H1 (cell line): ENCODE measurements around the gene PPARGC1A. TPM values are rescaled to one million over a fixed set of nuclear protein-coding genes. Genes with fewer than 3 reads are reported as not detected.

Experiments used
- CTCF ChIA-PET: fragments of 300-600 bp; sonication (Branson Sonifier 250); formaldehyde crosslinking; loops from one replicate; lab custom pipeline; 2021; ENCODE audit not compliant: partially characterized antibody; lab: Charles Lee
- POLR2A ChIA-PET: fragments of 300-600 bp; sonication (Branson Sonifier 250); formaldehyde crosslinking; loops from one replicate; lab custom pipeline; 2021; ENCODE audit warnings: inconsistent platforms; ENCODE audit not compliant: partially characterized antibody; lab: Charles Lee
- DNase-seq, 2 experiments: peaks; one replicate each; pipeline versions ENCODE4 v3.0.0 to v3.0.0-alpha.2; 2010 to 2022; ENCODE audit warnings: low spot score in 2 of 2, low read depth in 1 of 2, mixed read lengths in 1 of 2
- FAIRE-seq: peaks from 2 replicates; lab custom pipeline; 2011; peaks lifted over from hg19 to GRCh38; lab: Jason Lieb, UNC
- H2AFZ ChIP-seq: 2 replicates; pipeline ENCODE4 v1.8.1; 2012; ENCODE audit warnings: low read length, inconsistent platforms
- H2AK5ac ChIP-seq: 2 replicates; pipeline ENCODE4 v1.6.1; 2013; ENCODE audit warnings: low read depth, low read length
- H2BK120ac ChIP-seq: replicated peaks from 2 replicates; pipeline ENCODE3; 2013; ENCODE audit warnings: low read depth, low read length, inconsistent platforms
- H2BK12ac ChIP-seq: 2 replicates; pipeline ENCODE4 v1.6.1; 2013; ENCODE audit warnings: low read depth, low read length
- H2BK15ac ChIP-seq: 2 replicates; pipeline ENCODE4 v1.6.1; 2013; ENCODE audit warnings: low read length
- H2BK20ac ChIP-seq: 2 replicates; pipeline ENCODE4 v1.6.1; 2013; ENCODE audit warnings: low read length
- H2BK5ac ChIP-seq: 2 replicates; pipeline ENCODE4 v1.6.1; 2013; ENCODE audit warnings: low read depth, low read length
- H3K14ac ChIP-seq: 2 replicates; pipeline ENCODE4 v1.6.1; 2013; ENCODE audit warnings: inconsistent platforms; ENCODE audit not compliant: insufficient read length
- H3K18ac ChIP-seq: 2 replicates; pipeline ENCODE4 v1.6.1; 2013; ENCODE audit warnings: low read length; ENCODE audit errors: extremely low read depth
- H3K23ac ChIP-seq: 2 replicates; pipeline ENCODE4 v1.6.1; 2013; ENCODE audit warnings: inconsistent platforms; ENCODE audit not compliant: insufficient read length
- H3K23me2 ChIP-seq: 2 replicates; pipeline ENCODE4 v1.6.1; 2013; ENCODE audit warnings: low read depth, low read length
- H3K27ac ChIP-seq: 2 replicates; pipeline ENCODE4 v1.6.1; 2011; ENCODE audit warnings: low read depth, low read length, inconsistent platforms
- H3K27me3 ChIP-seq, 4 experiments: replicated peaks in 1 of 4; 1 replicate in 1 of 4; 2 replicates in 3 of 4; pipeline versions ENCODE4 v1.6.1 to v1.8.1; 2011 to 2013; ENCODE audit warnings: low read length in 3 of 4, mild to moderate bottlenecking in 3 of 4, inconsistent platforms in 2 of 4, mixed read lengths in 2 of 4, moderate library complexity in 1 of 4; ENCODE audit not compliant: control insufficient read depth in 3 of 4, insufficient read depth in 3 of 4; ENCODE audit errors: extremely low read depth in 1 of 4
- H3K36me3 ChIP-seq, 4 experiments: 2 replicates each; pipeline versions ENCODE4 v1.6.1 to v1.8.1; 2011 to 2013; ENCODE audit warnings: mild to moderate bottlenecking in 4 of 4, low read length in 3 of 4, moderate library complexity in 2 of 4, control low read depth in 1 of 4, inconsistent platforms in 1 of 4; ENCODE audit not compliant: insufficient read depth in 4 of 4, control insufficient read depth in 2 of 4
- H3K4ac ChIP-seq: replicated peaks from 2 replicates; pipeline ENCODE3; 2013; ENCODE audit warnings: low read length, low read depth, mixed read lengths, inconsistent platforms; ENCODE audit not compliant: insufficient read length
- H3K4me1 ChIP-seq, 4 experiments: replicated peaks in 1 of 4; 1 replicate in 1 of 4; 2 replicates in 3 of 4; pipeline versions ENCODE4 v1.6.1 to v1.8.1; 2011 to 2013; ENCODE audit warnings: low read length in 3 of 4, inconsistent platforms in 2 of 4, mixed read lengths in 1 of 4; ENCODE audit not compliant: insufficient read depth in 4 of 4, control insufficient read depth in 3 of 4
- H3K4me2 ChIP-seq, 2 experiments: 2 replicates each; pipeline versions ENCODE4 v1.6.1 to v1.8.1; 2011 to 2013; ENCODE audit warnings: low read depth in 2 of 2, low read length in 2 of 2, control low read depth in 1 of 2, inconsistent platforms in 1 of 2, mild to moderate bottlenecking in 1 of 2; ENCODE audit not compliant: insufficient read depth in 1 of 2
- H3K4me3 ChIP-seq, 4 experiments: fragments of 200-600, 300-600 bp in 1 of 4; sonication (generic), shearing (Covaris generic), sonication (Bioruptor Twin) in 1 of 4; 2 replicates each; pipeline versions ENCODE4 v1.5.1 to v1.8.1; 2011 to 2016; ENCODE audit warnings: low read length in 4 of 4, low read depth in 3 of 4, control low read depth in 2 of 4, inconsistent platforms in 2 of 4, mild to moderate bottlenecking in 2 of 4, mixed read lengths in 1 of 4, moderate library complexity in 1 of 4; ENCODE audit not compliant: insufficient read depth in 2 of 4; ENCODE audit errors: extremely low read depth in 1 of 4
- H3K56ac ChIP-seq: replicated peaks from 2 replicates; pipeline ENCODE3; 2013; ENCODE audit warnings: low read depth, mild to moderate bottlenecking, mixed read lengths, low read length, inconsistent platforms; ENCODE audit not compliant: insufficient read length
- H3K79me1 ChIP-seq: 2 replicates; pipeline ENCODE4 v1.6.1; 2013; ENCODE audit warnings: low read depth, low read length, control low read depth
- H3K79me2 ChIP-seq, 2 experiments: 2 replicates each; pipeline versions ENCODE4 v1.6.1 to v1.8.1; 2012 to 2013; ENCODE audit warnings: low read length in 2 of 2, mild to moderate bottlenecking in 2 of 2, inconsistent platforms in 1 of 2; ENCODE audit not compliant: insufficient read depth in 2 of 2, control insufficient read depth in 1 of 2
- H3K9ac ChIP-seq, 4 experiments: replicated peaks in 1 of 4; 1 replicate in 1 of 4; 2 replicates in 3 of 4; pipeline versions ENCODE4 v1.6.1 to v1.8.1; 2011 to 2013; ENCODE audit warnings: low read depth in 3 of 4, low read length in 3 of 4, control low read depth in 2 of 4, mild to moderate bottlenecking in 2 of 4, moderate library complexity in 2 of 4, inconsistent platforms in 1 of 4; ENCODE audit errors: extremely low read depth in 1 of 4
- H3K9me3 ChIP-seq, 2 experiments: 2 replicates each; pipeline versions ENCODE4 v1.6.1 to v1.8.1; 2012 to 2013; ENCODE audit warnings: mild to moderate bottlenecking in 2 of 2, moderate library complexity in 2 of 2, control low read depth in 1 of 2, inconsistent platforms in 1 of 2, low read depth in 1 of 2, low read length in 1 of 2, mixed read lengths in 1 of 2; ENCODE audit not compliant: insufficient read depth in 2 of 2
- H4K20me1 ChIP-seq, 2 experiments: replicated peaks in 1 of 2; 2 replicates each; pipeline versions ENCODE3 to v1.8.1; 2011 to 2013; ENCODE audit warnings: inconsistent platforms in 2 of 2, low read length in 2 of 2, mild to moderate bottlenecking in 1 of 2; ENCODE audit not compliant: insufficient read depth in 2 of 2, control insufficient read depth in 1 of 2
- H4K5ac ChIP-seq: 2 replicates; pipeline ENCODE4 v1.6.1; 2013; ENCODE audit warnings: low read length, low read depth, mixed read lengths, inconsistent platforms; ENCODE audit not compliant: insufficient read length
- H4K8ac ChIP-seq: 2 replicates; pipeline ENCODE4 v1.8.0; 2013; ENCODE audit warnings: mild to moderate bottlenecking, moderate library complexity, low read length, inconsistent platforms; ENCODE audit not compliant: insufficient read depth; ENCODE audit errors: extremely low read depth
- H4K91ac ChIP-seq: replicated peaks from 2 replicates; pipeline ENCODE3; 2013; ENCODE audit warnings: low read length, mixed read lengths, inconsistent platforms; ENCODE audit not compliant: insufficient read length
- CHD2 ChIP-seq: IDR thresholded peaks from 2 replicates; pipeline ENCODE4 v1.6.1; 2012; ENCODE audit warnings: low read length, improper control_type of control experiment
- EP300 ChIP-seq, 2 experiments: IDR thresholded peaks; 1 replicate in 1 of 2; 2 replicates in 1 of 2; pipeline ENCODE4 v1.6.1; 2011 to 2012; ENCODE audit warnings: low read depth in 2 of 2, low read length in 2 of 2, mild to moderate bottlenecking in 2 of 2, borderline replicate concordance in 1 of 2, inconsistent platforms in 1 of 2, moderate library complexity in 1 of 2
- FOSL1 ChIP-seq: IDR thresholded peaks from 2 replicates; pipeline ENCODE4 v1.6.1; 2011; ENCODE audit warnings: mild to moderate bottlenecking, low read depth, low read length, moderate library complexity; ENCODE audit not compliant: insufficient read depth
- GABPA ChIP-seq: IDR thresholded peaks from 2 replicates; pipeline ENCODE4 v1.6.1; 2011; ENCODE audit warnings: mild to moderate bottlenecking, low read length, moderate library complexity, borderline replicate concordance; ENCODE audit not compliant: insufficient read depth
- HDAC6 ChIP-seq: IDR thresholded peaks from one replicate; pipeline ENCODE4 v1.7.1; 2012; ENCODE audit warnings: low read depth, mild to moderate bottlenecking, inconsistent platforms, low read length, moderate library complexity
- PHF8 ChIP-seq: fragments of 200-600 bp; sonication (generic); conservative IDR thresholded peaks from 2 replicates; pipeline ENCODE4 v1.7.1; 2012; ENCODE audit warnings: low read depth, mild to moderate bottlenecking, inconsistent platforms, low read length, moderate library complexity
- POU5F1 ChIP-seq: IDR thresholded peaks from 2 replicates; pipeline ENCODE4 v1.6.1; 2011; ENCODE audit warnings: low read depth, mild to moderate bottlenecking, low read length, moderate library complexity
- RFX5 ChIP-seq: IDR thresholded peaks from 2 replicates; pipeline ENCODE4 v1.6.1; 2011; ENCODE audit warnings: low read depth, low read length, improper control_type of control experiment, borderline replicate concordance
- SIN3A ChIP-seq, 2 experiments: IDR thresholded peaks in 1 of 2; conservative IDR thresholded peaks in 1 of 2; 2 replicates each; pipeline ENCODE4 v1.6.1; 2011 to 2012; ENCODE audit warnings: low read length in 2 of 2, improper control_type of control experiment in 1 of 2, low read depth in 1 of 2, mild to moderate bottlenecking in 1 of 2
- SIRT6 ChIP-seq: IDR thresholded peaks from one replicate; pipeline ENCODE4 v1.7.1; 2012; ENCODE audit warnings: low read length, inconsistent platforms
- WGBS, 2 experiments: shearing (Covaris generic) in 1 of 2; methylation state at CpG; one replicate each; pipeline versions ENCODE4 v1.1.6 to v1.1.7; 2013 to 2015; ENCODE audit warnings: low lambda C conversion rate in 2 of 2, mixed read lengths in 2 of 2, inconsistent platforms in 1 of 2, low coverage in 1 of 2, missing lambda C conversion rate in 1 of 2; ENCODE audit not compliant: insufficient replicate concordance in 2 of 2, insufficient coverage in 1 of 2, insufficient read length in 1 of 2; ENCODE audit errors: extremely low coverage in 1 of 2, missing lambda C conversion rate in 1 of 2; 5-methylcytosine and 5-hydroxymethylcytosine counted together
- polyA plus RNA-seq, 7 experiments: library from polyadenylated mRNA; depleted of rRNA in 3 of 7; stranded (reverse) in 5 of 7; unstranded in 2 of 7; fragments of >200 nt in 5 of 7; fragments of 200-250 nt in 2 of 7; gene quantifications; 1 replicate in 5 of 7; 2 replicates in 1 of 7; 4 replicates in 1 of 7; pipeline versions ENCODE4 v1.2.1 to v1.2.3, GENCODE V29; 2011 to 2013; ENCODE audit warnings: missing spikeins in 2 of 7, mixed read lengths in 2 of 7
- total RNA-seq: library from RNA; stranded (reverse); fragmentation: NEBNext Ultra II Directional; extraction: Animal tissue kit (Norgen Biotek cat#: 25700); gene quantifications from 2 replicates; pipeline ENCODE4 v1.2.1, GENCODE V29; 2021

Gene PPARGC1A
- total and polyA plus RNA-seq, 2 of the 8 experiments (the other 6 are each of a cell fraction or from before 2014, with no cell fraction given) = 0.54 to 1.4 TPM

- WGBS, 2 experiments = 88% methylated on average over 5 of the region's 5 CpGs; no CpG with 5 or more reads in 1 of the 2 experiments
- Histone ChIP-seq H2BK20ac (no peak overlapping the region), H4K5ac (no peak overlapping the region), H3K36me3 (no peaks in the 10 kb centered on the region), H4K91ac (no peak overlapping the region), H3K79me2 (no peaks in the 10 kb centered on the region), H2BK12ac (no peak overlapping the region), H2BK120ac (no peak overlapping the region), H3K4ac (no peak overlapping the region), H2BK5ac (no peak overlapping the region), H3K27ac (no peak overlapping the region), H3K9ac (no peak overlapping the region), H3K18ac (no peak overlapping the region), H3K4me1 (no peaks in the 10 kb centered on the region), H4K20me1 (no peaks in the 10 kb centered on the region), H3K79me1 (no peaks in the 10 kb centered on the region), H3K9me3 (no peaks in the 10 kb centered on the region), H3K27me3 (no peaks in the 10 kb centered on the region), H3K4me3 (no peak overlapping the region), H2AFZ (no peak overlapping the region), H3K23me2 (no peaks in the 10 kb centered on the region), H3K4me2 (no peak overlapping the region), H3K23ac (no peak overlapping the region), H3K56ac (no peak overlapping the region), H3K14ac (no peak overlapping the region), H2AK5ac (no peak overlapping the region), H4K8ac (no peak overlapping the region), H2BK15ac (no peak overlapping the region)
- no peak for DNase-seq
- POLR2A ChIA-PET = no interaction called here
- CTCF ChIA-PET = interaction anchor here (0.8 to 1.7 kb wide), 2 partner anchors 11 to 71 kb away, joined by 3 to 6 read pairs; no protein-coding TSS in a partner anchor
- no peak for FAIRE-seq
- no peak for TF ChIP-seq SIN3A (conservative IDR thresholded peaks at IDR 0.05 in 1 of 2, IDR thresholded peaks at IDR 0.05 in 1 of 2; ENCODE audit: low read depth in 1 of 2, low read length in 2 of 2)
- TF ChIP-seq CHD2 = no peak
- no peak for TF ChIP-seq SIRT6
- no peak for TF ChIP-seq FOSL1
- no peak for TF ChIP-seq RFX5
- no peak for TF ChIP-seq HDAC6
- TF ChIP-seq PHF8 = no peak
- TF ChIP-seq POU5F1 = no peak
- TF ChIP-seq EP300 (IDR thresholded peaks at IDR 0.05; ENCODE audit: borderline replicate concordance in 1 of 2, low read depth in 2 of 2, low read length in 2 of 2) = no peak
- TF ChIP-seq GABPA = no peak
Measured at GRCh38 chr4:23788460-23788859, 101.4 kb downstream of the PPARGC1A start.
